NCI-H69 (cell line): ENCODE results near the gene STRN.
"Not testable (repeated sequence)": the region's sequence is repeated elsewhere in the genome, so short reads cannot be mapped to it uniquely, and the experiment has no call there.

Experiments used
- DNase-seq: peaks from one replicate; lab custom pipeline; 2025; lab: John Stamatoyannopoulos, UW

The STRN gene

DNA sequence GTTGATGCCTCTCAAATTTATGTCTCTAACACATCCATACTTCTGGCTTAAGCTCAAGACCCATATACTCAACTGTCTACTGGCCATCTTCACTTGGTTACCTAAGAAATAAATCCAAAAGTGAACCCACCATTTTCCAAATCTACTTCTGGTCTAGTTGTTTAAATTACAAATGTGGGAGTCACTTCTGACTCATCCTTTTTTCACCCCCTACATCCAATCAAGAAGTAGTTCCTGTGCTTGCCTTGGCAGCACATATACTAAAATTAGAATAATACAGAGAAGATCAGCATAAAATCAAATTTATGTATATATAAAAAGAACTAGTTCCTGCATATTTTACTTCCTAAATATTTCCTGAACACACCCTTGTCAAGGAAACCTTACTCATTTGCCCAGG, 53.6 kb downstream of the STRN start:
- DNase-seq: no peak

GRCh38 chr2:36911012-36911411, 55.3 kb downstream of the STRN start:
- DNase-seq: no peak

- no peak for DNase-seq
Measured at GRCh38 chr2:36906277-36906676, 60.1 kb downstream of the STRN start.

- DNase-seq: no peak
Measured at GRCh38 chr2:36904636-36905035, 61.7 kb downstream of the STRN start.

- DNase-seq: no peak
Measured at GRCh38 chr2:36902385-36903120, 63.8 kb downstream of the STRN start.

GRCh38 chr2:36892805-36893204, 73.5 kb downstream of the STRN start:
- DNase-seq: no peak

DNA sequence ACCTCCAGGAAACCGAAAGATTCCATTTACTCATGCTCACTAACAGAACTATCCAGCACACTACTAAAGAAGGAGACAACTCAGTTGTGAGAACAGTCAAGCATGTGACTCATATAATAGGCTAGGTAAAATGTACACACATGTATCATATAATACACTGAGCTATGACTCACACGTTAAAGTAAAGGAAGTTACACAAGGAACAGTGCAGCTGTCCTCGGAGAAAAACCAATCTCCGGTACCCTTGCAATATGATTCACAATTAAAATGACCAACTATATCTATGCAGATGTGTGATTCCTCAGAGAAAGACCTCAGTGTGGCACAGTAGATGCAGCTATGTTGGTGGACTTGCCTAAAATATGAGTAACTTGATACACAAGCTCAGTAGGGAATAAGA, 76.5 kb downstream of the STRN start:
- DNase-seq: peak; percentile 44

GRCh38 chr2:36887095-36887494, 79.2 kb downstream of the STRN start:
- not testable (repeated sequence) for DNase-seq

GRCh38 chr2:36886664-36887063, 79.7 kb downstream of the STRN start:
- no peak for DNase-seq

DNA sequence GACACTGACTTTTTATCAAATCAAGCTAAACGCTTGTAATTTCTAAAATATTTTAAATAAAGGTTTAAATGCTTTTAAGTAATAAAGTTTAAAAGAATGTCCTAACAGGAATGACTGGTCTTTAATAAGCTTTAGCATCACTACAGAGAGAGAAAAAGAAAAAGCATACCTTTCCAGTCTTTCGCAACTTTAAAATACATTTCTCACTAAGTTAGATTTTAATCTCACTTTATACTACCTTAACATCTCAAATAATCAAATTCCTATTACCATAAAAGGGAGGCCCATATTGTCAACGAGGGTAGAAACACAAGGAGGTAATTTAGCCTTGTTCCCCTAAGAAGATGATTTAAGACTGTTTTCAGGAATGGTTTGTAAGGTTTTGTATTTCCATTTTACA, 80.7 kb downstream of the STRN start:
- no peak for DNase-seq

GRCh38 chr2:36882532-36882931, 83.8 kb downstream of the STRN start:
- no peak for DNase-seq

GRCh38 chr2:36881816-36882215, 84.5 kb downstream of the STRN start:
- no peak for DNase-seq

DNA sequence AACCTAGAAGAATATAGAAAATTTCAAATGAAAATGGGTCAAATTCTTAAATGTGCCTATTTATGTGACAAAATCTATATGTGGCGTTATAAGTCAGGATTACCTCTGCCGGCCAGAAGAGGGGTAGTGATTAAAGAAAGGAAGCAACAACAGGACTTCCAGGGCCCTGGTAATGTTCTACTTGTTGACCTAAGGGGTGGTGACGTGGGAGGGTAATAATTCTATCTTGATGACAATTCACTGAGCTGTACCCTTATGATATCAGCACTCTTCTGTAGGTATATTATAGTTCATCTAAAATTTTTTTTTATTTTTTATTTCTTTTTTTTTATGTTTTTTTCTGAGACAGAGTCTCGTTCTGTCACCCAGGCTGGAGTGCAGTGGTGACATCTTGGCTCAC, 87.9 kb downstream of the STRN start:
- DNase-seq: no peak

DNA sequence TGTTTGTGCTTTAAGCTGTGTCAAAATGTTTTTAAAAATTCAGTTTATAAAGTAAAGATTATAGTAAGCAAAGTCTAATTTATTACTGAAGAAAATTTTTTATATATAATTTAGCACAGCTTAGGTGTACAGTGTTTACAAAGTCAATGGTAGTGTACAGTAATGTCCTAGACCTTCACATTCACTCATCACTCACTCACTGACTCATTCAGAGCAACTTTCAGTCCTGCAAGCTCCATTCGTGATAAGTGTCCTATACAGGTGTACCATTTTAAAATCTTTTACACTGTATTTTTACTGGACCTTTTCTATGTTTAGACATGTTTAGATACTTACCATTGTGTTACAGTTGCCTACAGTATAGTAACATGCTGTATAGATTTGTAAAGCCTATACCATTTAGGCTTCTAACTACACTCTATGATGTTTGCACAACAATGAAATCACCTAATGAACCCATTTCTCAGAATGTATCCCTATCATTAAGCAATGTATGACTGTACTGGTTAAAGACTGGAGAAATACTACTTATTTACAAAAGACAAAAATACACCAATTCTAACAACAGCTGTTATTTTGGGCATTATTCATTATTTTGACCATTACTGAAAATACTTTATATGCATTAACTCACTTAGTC, 95.1 kb downstream of the STRN start:
- no peak for DNase-seq

- no peak for DNase-seq
Measured at GRCh38 chr2:36869606-36870005, 96.7 kb downstream of the STRN start.

DNA sequence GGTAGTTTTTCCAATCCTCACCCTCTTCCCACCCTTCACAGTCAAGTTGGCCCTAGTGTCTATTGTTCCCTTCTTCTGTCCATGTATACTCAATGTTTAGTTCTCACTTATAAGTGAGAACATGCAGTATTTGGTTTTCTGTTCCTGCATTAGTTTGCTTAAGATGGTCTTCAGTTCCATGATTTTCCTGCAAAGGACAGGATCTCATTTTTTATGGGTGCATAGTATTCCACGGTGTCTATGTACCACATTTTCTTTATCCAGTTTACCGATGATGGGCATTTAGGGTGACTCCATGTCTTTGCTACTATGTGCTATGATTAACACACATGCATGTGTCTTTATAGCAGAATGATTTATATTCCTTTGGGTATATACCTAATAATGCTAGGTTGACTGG, 104.4 kb downstream of the STRN start:
- no peak for DNase-seq

DNA sequence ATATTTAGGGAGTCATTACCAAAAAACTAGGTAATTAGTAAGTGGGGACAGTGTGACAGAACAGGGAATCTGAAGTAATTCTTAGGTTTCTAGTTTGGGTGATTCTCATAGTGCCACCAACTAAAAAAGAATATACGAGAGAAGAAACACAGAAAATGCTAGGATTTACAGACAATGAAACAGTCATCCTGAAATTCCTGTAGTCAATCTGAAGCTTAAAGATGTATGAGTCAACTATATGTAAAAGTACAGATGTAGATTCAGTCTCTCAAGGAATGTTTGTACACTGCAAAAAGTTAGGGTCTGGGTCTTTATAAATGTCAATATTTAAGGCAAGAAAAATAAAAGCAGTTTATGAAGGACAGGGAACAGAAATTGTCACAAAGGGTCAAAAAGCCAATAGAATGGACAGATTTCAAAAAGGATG, 107.0 kb downstream of the STRN start:
- DNase-seq: no peak

DNA sequence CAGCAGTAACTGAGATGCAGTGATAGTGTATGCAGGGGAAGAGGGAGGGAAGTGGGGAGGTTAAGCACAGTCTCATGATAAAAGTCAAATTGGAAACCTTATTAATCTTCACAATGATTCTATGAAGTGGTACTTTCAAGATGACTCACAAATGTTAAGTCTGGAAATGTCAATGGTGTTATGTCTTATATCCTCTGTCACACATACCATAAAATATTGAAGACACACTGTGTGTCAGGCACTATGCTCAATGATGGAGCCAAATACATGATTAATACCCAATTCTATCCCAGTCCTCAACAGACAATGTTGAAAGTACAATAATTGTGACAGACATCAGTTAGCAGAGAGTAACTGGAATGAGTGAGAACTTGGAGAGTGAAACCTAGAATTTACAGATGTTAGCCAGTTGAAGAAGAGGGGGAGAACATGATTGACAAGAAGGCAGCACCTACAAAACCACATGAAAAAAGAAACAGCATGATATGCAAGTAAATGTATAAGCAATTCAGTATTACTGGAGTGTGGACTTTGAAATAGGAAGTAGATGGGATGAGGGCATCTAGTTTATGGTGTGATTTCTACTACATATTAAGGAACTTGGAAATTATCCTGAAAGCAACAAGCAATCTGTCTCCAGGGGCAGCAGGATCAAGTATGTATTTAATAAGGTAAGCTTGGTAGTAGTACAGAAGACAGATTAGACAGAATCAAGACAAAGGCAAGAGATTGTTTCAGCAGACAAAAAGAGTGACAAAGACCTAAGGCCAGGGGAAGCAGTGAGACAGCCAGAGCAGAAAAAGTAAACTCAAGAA, 107.6 kb downstream of the STRN start:
- DNase-seq: no peak

GRCh38 chr2:36857713-36858112, 108.6 kb downstream of the STRN start:
- no peak for DNase-seq

DNA sequence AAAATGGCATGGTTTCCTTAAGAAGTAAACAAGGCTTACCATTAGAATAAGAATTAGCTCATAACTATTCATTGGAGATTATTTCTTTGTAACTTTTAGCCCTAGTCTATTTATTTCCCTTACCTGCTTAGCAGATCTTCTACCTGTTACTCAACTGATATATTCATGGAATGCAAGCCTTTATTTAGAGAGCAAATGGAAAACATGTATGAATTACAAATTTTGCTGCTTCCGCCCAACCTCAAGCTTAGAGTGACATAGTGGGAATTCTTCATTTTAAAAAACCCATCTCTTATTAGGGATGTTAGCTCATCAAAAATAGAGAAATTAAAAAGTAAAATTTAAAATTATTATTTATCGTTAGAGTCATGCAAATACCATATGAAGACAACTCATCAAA, 110.9 kb downstream of the STRN start:
- no peak for DNase-seq

GRCh38 chr2:36854241-36854640, 112.1 kb downstream of the STRN start:
- no peak for DNase-seq

DNA sequence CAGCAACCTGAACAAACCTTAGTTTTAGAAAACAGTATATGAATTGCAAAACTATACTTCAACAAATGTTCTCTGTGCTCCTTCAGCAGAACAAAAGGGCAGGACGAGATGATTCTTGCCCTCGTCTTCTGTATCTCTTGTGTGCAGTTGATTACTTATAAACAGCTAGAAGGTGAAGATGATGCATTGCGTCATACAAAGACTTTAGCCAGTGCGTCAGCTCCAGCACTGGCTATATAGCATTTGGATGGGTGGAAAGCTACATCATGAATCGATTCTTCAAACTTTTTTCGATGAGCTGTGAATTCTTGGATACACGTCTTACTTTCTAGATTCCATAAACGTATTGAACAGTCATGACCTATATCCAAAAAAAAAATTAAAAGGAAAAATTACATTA, 117.1 kb downstream of the STRN start:
- DNase-seq: no peak

DNA sequence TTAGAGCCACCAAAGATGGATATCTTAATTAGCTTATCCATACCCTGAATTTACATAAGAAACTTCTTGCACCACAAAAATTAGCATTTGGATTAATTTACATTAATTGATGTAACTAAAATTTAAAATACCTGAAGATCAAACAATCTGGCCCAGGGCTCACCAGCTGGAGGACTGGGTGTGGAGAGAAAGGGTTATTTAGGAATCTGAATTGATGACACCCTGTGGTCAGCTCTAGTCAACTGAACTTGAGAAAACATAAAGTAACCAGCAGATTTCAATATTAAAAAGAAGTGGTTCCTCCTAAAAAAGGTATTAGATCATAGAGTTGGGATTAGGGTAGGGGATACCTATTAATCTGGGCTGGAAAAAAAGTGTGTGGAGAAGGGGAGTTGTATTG, 122.5 kb downstream of the STRN start:
- no peak for DNase-seq
